Measurements from ENCODE around the gene SNRPD1.
A peak's percentile ranks its signal among the peaks of the same experiment; 100 is the strongest.
"Not testable (repeated sequence)": the region's sequence is repeated elsewhere in the genome, so short reads cannot be mapped to it uniquely, and the experiment has no call there.

SNRPD1 gene

GRCh38 chr18:21664069-21664468 is 52.0 kb downstream of the SNRPD1 start:
- no peak for DNase-seq
- Histone ChIP-seq H3K9ac (ENCODE audit: low read length) (no peak overlapping the region), H3K9me3 (ENCODE audit: insufficient read depth, low read depth, low read length) (no peaks in the 10 kb centered on the region), H3K4me1 (ENCODE audit: control insufficient read depth in 1 of 2, insufficient read depth in 2 of 2, low read length in 2 of 2) (no peaks in the 10 kb centered on the region), H3K79me1 (ENCODE audit: low read length) (no peaks in the 10 kb centered on the region), H3K79me2 (ENCODE audit: control insufficient read depth, insufficient read depth, low read length, poor library complexity) (no peaks in the 10 kb centered on the region), H3K23ac (ENCODE audit: low read length) (no peak overlapping the region), H3K4me2 (ENCODE audit: low read length) (no peak overlapping the region), H4K91ac (ENCODE audit: low read depth, low read length) (no peak overlapping the region), H2BK12ac (ENCODE audit: low read length) (no peak overlapping the region), H3K36me3 (ENCODE audit: control insufficient read depth in 1 of 2, insufficient read depth in 2 of 2, low read length in 2 of 2) (peaks cover 0 to 3% of the 10 kb centered on the region in 2 experiments), H3K27me3 (ENCODE audit: insufficient read depth, low read length) (no peaks in the 10 kb centered on the region), H2AK5ac (ENCODE audit: low read length) (no peak overlapping the region), H4K12ac (ENCODE audit: low read depth, low read length) (no peak overlapping the region), H3K4me3 (ENCODE audit: low read depth, low read length) (no peak overlapping the region), H3K14ac (ENCODE audit: low read length) (no peak overlapping the region), H3K4ac (ENCODE audit: low read depth, low read length) (no peak overlapping the region), H3K18ac (ENCODE audit: low read length) (no peak overlapping the region), H3K27ac (ENCODE audit: low read depth, low read length) (no peak overlapping the region), H2BK5ac (ENCODE audit: low read depth, low read length, poor library complexity) (no peak overlapping the region), H4K8ac (ENCODE audit: low read depth, low read length) (no peak overlapping the region), H2BK120ac (ENCODE audit: insufficient read depth, low read length, poor library complexity) (no peak overlapping the region), H2AFZ (ENCODE audit: insufficient read depth, low read length, poor library complexity) (no peak overlapping the region)
- no CpG with 5 or more reads among the region's 2 CpGs for WGBS (ENCODE audit: extremely low coverage, insufficient coverage, insufficient read length)

DNA sequence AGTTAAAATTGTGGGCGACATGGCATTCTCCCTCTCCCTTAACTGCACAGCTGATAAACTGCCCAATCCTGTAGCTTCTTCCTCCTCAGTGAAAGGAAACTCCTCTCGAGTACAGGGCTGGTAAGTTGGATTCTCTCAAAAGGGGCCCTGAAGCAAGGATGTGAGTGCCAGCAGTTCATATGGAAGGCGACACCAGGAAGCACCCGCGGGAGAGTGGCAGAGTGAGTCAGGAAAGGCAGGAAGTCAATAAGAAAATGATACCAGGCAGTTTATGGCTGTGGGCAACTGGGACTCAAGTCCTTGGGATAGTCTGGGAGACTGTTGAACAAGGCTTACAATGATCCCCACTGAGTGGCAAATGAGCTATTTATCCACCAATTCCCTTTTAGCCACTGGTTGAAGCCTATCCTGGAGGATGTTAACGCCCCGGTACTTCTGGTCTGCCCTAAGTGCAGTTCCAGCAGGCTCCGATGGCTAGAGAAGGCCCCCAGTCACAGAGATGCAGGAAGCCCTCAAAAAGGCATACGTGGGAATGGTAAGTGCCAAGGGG is 57.7 kb downstream of the SNRPD1 start:
- Histone ChIP-seq H3K36me3 (ENCODE audit: control insufficient read depth in 1 of 2, insufficient read depth in 2 of 2, low read length in 2 of 2) (peaks cover 0 to 3% of the 10 kb centered on the region in 2 experiments), H2BK5ac (ENCODE audit: low read depth, low read length, poor library complexity) (no peak overlapping the region), H3K4me2 (ENCODE audit: low read length) (no peak overlapping the region), H4K91ac (ENCODE audit: low read depth, low read length) (no peak overlapping the region), H2BK12ac (ENCODE audit: low read length) (no peak overlapping the region), H3K4me1 (ENCODE audit: control insufficient read depth in 1 of 2, insufficient read depth in 2 of 2, low read length in 2 of 2) (no peaks in the 10 kb centered on the region), H3K18ac (ENCODE audit: low read length) (no peak overlapping the region), H3K23ac (ENCODE audit: low read length) (no peak overlapping the region), H3K9me3 (ENCODE audit: insufficient read depth, low read depth, low read length) (no peaks in the 10 kb centered on the region), H3K4ac (ENCODE audit: low read depth, low read length) (no peak overlapping the region), H2AFZ (ENCODE audit: insufficient read depth, low read length, poor library complexity) (no peak overlapping the region), H2AK5ac (ENCODE audit: low read length) (no peak overlapping the region), H3K79me1 (ENCODE audit: low read length) (no peaks in the 10 kb centered on the region), H3K27ac (ENCODE audit: low read depth, low read length) (no peak overlapping the region), H3K27me3 (ENCODE audit: insufficient read depth, low read length) (no peaks in the 10 kb centered on the region), H3K79me2 (ENCODE audit: control insufficient read depth, insufficient read depth, low read length, poor library complexity) (no peaks in the 10 kb centered on the region), H4K12ac (ENCODE audit: low read depth, low read length) (no peak overlapping the region), H3K4me3 (ENCODE audit: low read depth, low read length) (no peak overlapping the region), H3K9ac (ENCODE audit: low read length) (no peak overlapping the region), H4K8ac (ENCODE audit: low read depth, low read length) (no peak overlapping the region), H2BK120ac (ENCODE audit: insufficient read depth, low read length, poor library complexity) (no peak overlapping the region), H3K14ac (ENCODE audit: low read length) (no peak overlapping the region)
- DNase-seq = no peak
- WGBS (ENCODE audit: extremely low coverage, insufficient coverage, insufficient read length) = no CpG with 5 or more reads among the region's 9 CpGs

GRCh38 chr18:21672521-21673267 is 60.6 kb downstream of the SNRPD1 start:
- Histone ChIP-seq H3K23ac (ENCODE audit: low read length) (no peak overlapping the region), H3K27me3 (ENCODE audit: insufficient read depth, low read length) (no peaks in the 10 kb centered on the region), H3K4me2 (ENCODE audit: low read length) (no peak overlapping the region), H3K4me3 (ENCODE audit: low read depth, low read length) (no peak overlapping the region), H2AFZ (ENCODE audit: insufficient read depth, low read length, poor library complexity) (no peak overlapping the region), H4K91ac (ENCODE audit: low read depth, low read length) (no peak overlapping the region), H3K27ac (ENCODE audit: low read depth, low read length) (no peak overlapping the region), H3K4ac (ENCODE audit: low read depth, low read length) (no peak overlapping the region), H4K12ac (ENCODE audit: low read depth, low read length) (no peak overlapping the region), H2BK5ac (ENCODE audit: low read depth, low read length, poor library complexity) (no peak overlapping the region), H3K36me3 (ENCODE audit: control insufficient read depth in 1 of 2, insufficient read depth in 2 of 2, low read length in 2 of 2) (peaks cover 0 to 3% of the 10 kb centered on the region in 2 experiments), H3K79me2 (ENCODE audit: control insufficient read depth, insufficient read depth, low read length, poor library complexity) (no peaks in the 10 kb centered on the region), H2BK12ac (ENCODE audit: low read length) (no peak overlapping the region), H2AK5ac (ENCODE audit: low read length) (no peak overlapping the region), H2BK120ac (ENCODE audit: insufficient read depth, low read length, poor library complexity) (no peak overlapping the region), H3K14ac (ENCODE audit: low read length) (no peak overlapping the region), H3K4me1 (ENCODE audit: control insufficient read depth in 1 of 2, insufficient read depth in 2 of 2, low read length in 2 of 2) (peaks cover 0 to 2% of the 10 kb centered on the region in 2 experiments), H3K9me3 (ENCODE audit: insufficient read depth, low read depth, low read length) (no peaks in the 10 kb centered on the region), H3K18ac (ENCODE audit: low read length) (no peak overlapping the region), H3K9ac (ENCODE audit: low read length) (no peak overlapping the region), H3K79me1 (ENCODE audit: low read length) (no peaks in the 10 kb centered on the region), H4K8ac (ENCODE audit: low read depth, low read length) (no peak overlapping the region)
- no CpG with 5 or more reads among the region's 3 CpGs for WGBS (ENCODE audit: extremely low coverage, insufficient coverage, insufficient read length)
- DNase-seq = peak; percentile 36 to 44

DNA sequence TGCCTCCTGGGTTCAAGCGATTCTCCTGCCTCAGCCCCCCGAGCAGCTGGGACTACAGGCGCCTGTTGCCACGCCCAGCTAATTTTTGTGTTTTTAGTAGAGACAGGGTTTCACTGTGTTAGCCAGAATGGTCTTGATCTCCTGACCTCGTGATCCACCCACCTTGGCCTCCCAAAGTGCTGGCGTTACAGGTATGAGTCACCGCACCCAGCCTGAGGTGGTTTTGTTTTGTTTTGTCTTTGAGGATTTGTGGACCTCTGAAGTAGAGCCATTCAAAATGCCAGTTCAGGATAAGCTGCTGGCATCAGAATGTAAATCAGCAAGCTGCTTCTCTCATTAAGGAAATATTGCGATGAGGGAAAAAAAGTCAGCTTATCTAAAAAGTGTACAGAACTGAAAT is 63.2 kb downstream of the SNRPD1 start:
- H3K14ac ChIP-seq (ENCODE audit: low read length); H3K4me2 ChIP-seq (ENCODE audit: low read length); H4K91ac ChIP-seq (ENCODE audit: low read depth, low read length); H2AFZ ChIP-seq (ENCODE audit: insufficient read depth, low read length, poor library complexity); H4K12ac ChIP-seq (ENCODE audit: low read depth, low read length); H2BK12ac ChIP-seq (ENCODE audit: low read length); H2BK120ac ChIP-seq (ENCODE audit: insufficient read depth, low read length, poor library complexity); H3K79me1 ChIP-seq (ENCODE audit: low read length); H3K9me3 ChIP-seq (ENCODE audit: insufficient read depth, low read depth, low read length); H3K4ac ChIP-seq (ENCODE audit: low read depth, low read length); H3K79me2 ChIP-seq (ENCODE audit: control insufficient read depth, insufficient read depth, low read length, poor library complexity); H3K23ac ChIP-seq (ENCODE audit: low read length); H3K27me3 ChIP-seq (ENCODE audit: insufficient read depth, low read length); H3K4me1 ChIP-seq (ENCODE audit: control insufficient read depth in 1 of 2, insufficient read depth in 2 of 2, low read length in 2 of 2); H4K8ac ChIP-seq (ENCODE audit: low read depth, low read length); H3K27ac ChIP-seq (ENCODE audit: low read depth, low read length); H2AK5ac ChIP-seq (ENCODE audit: low read length); H3K9ac ChIP-seq (ENCODE audit: low read length); H2BK5ac ChIP-seq (ENCODE audit: low read depth, low read length, poor library complexity); H3K36me3 ChIP-seq (ENCODE audit: control insufficient read depth in 1 of 2, insufficient read depth in 2 of 2, low read length in 2 of 2); H3K18ac ChIP-seq (ENCODE audit: low read length); H3K4me3 ChIP-seq (ENCODE audit: low read depth, low read length): not testable (repeated sequence)
- DNase-seq = peak; percentile 57 to 59
- no CpG with 5 or more reads among the region's 8 CpGs for WGBS (ENCODE audit: extremely low coverage, insufficient coverage, insufficient read length)

Measured in trophoblast cell (in vitro differentiated cells and primary cell).